A673 (cell line): ENCODE measurements around the gene GAGE10. TPM values are rescaled to one million over a fixed set of nuclear protein-coding genes. Genes with fewer than 3 reads are reported as not detected.
"Not testable (repeated sequence)": the region's sequence is repeated elsewhere in the genome, so short reads cannot be mapped to it uniquely, and the experiment has no call there.

Experiments
- BruUV-seq: library from RNA; stranded (reverse); fragments of 400-500 nt; replicated peaks from 2 replicates; lab custom pipeline; 2021; lab: Mats Ljungman, UMichigan
- CTCF ChIA-PET: fragments of 300-600 bp; sonication (Branson Sonifier 250); formaldehyde crosslinking; loops from one replicate; lab custom pipeline; 2022; ENCODE audit warnings: antibody characterized with exemption; lab: Charles Lee
- POLR2A ChIA-PET: fragments of 300-600 bp; sonication (Branson Sonifier 250); formaldehyde crosslinking; loops from one replicate; lab custom pipeline; 2022; ENCODE audit warnings: antibody characterized with exemption; ENCODE audit not compliant: low non-redundant PET; lab: Charles Lee
- DNase-seq: peaks from one replicate; pipeline ENCODE4 v3.0.0-alpha.2; 2015; ENCODE audit warnings: low spot score
- H3K27ac ChIP-seq: fragments of 200-600 bp; sonication (generic); 2 replicates; pipeline ENCODE4 v1.5.1; 2016; ENCODE audit warnings: mixed run types, low read depth, mild to moderate bottlenecking, mixed read lengths, antibody characterized with exemption, low read length; ENCODE audit not compliant: poor library complexity, severe bottlenecking
- H3K27me3 ChIP-seq: fragments of 200-600 bp; sonication (generic); replicated peaks from 2 replicates; pipeline ENCODE4 v1.6.1; 2017; ENCODE audit warnings: mixed run types, low read depth, mild to moderate bottlenecking, mixed read lengths, antibody characterized with exemption, low read length; ENCODE audit not compliant: insufficient read depth, poor library complexity
- H3K36me3 ChIP-seq: fragments of 200-600 bp; sonication (generic); 2 replicates; pipeline ENCODE4 v1.6.1; 2016; ENCODE audit warnings: mixed run types, mild to moderate bottlenecking, mixed read lengths, antibody characterized with exemption, low read length; ENCODE audit not compliant: insufficient read depth, poor library complexity, severe bottlenecking
- H3K4me1 ChIP-seq: fragments of 200-600 bp; sonication (generic); 2 replicates; pipeline ENCODE4 v1.6.1; 2017; ENCODE audit warnings: mixed run types, mild to moderate bottlenecking, mixed read lengths, antibody characterized with exemption, low read length; ENCODE audit not compliant: insufficient read depth, poor library complexity, severe bottlenecking
- H3K4me3 ChIP-seq: fragments of 200-600 bp; sonication (generic); 2 replicates; pipeline ENCODE4 v1.5.1; 2016; ENCODE audit warnings: low read depth, mixed run types, mild to moderate bottlenecking, mixed read lengths, low read length; ENCODE audit not compliant: poor library complexity, severe bottlenecking
- H3K9me3 ChIP-seq: fragments of 200-600 bp; sonication (generic); 2 replicates; pipeline ENCODE4 v1.6.1; 2016; ENCODE audit warnings: mixed run types, low read depth, mild to moderate bottlenecking, mixed read lengths, antibody characterized with exemption, low read length; ENCODE audit not compliant: poor library complexity, severe bottlenecking
- EZH2 ChIP-seq: fragments of 200-600 bp; sonication (generic); IDR thresholded peaks from 2 replicates; pipeline ENCODE4 v1.6.1; 2017; ENCODE audit warnings: borderline replicate concordance, low read depth, mild to moderate bottlenecking, mixed read lengths, antibody characterized with exemption, low read length; ENCODE audit not compliant: poor library complexity, severe bottlenecking
- intact Hi-C: fragments of 100-400 bp; cut with micrococcal nuclease; formaldehyde crosslinking; loops from one replicate; pipeline ENCODE4 v1.10.0; 2022; ENCODE audit not compliant: unreplicated experiment
- total RNA-seq: library from RNA; stranded (reverse); gene quantifications from 2 replicates; pipeline ENCODE4 v1.2.3, GENCODE V29; 2021
- TF ChIP-seq, protein P1 (sequence below): fragments of 300-800, 200-600 bp; sonication (generic); conservative IDR thresholded peaks from 2 replicates; pipeline ENCODE4 v1.5.1; 2017; ENCODE audit warnings: low read depth, mild to moderate bottlenecking, antibody characterized with exemption, low read length, moderate library complexity, mixed read lengths

GAGE10 gene
- total RNA-seq, 1 experiment from 2014 or later = not detected

DNA sequence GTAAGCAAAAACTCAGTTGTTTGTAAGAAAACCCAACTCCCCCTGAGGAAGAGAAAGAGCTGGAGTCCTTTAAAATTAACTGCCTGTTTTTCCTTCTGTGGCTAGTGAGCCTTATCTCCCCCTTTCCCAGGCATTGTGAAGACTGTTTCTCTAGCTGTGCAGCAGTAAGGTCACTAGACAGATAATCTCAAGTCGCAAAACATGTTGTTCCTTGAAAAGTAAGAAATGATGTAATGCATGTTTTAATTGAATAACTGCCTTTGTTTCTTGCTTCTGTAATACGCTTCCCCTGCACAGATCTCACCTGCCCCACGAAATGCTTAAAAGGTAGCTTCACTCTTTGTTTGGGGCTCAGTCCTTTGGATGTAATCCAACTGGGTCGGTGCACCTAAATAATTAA is 12.6 kb downstream of the GAGE10 start:
- ChIA-PET POLR2A (no interaction called here), CTCF (no interaction called here)
- no peak for DNase-seq
- H3K4me1 ChIP-seq = no peaks in the 10 kb centered on the region
- H3K9me3 ChIP-seq = no peaks in the 10 kb centered on the region
- BruUV-seq = no TSS peak
- no peak overlapping the region for H3K27ac ChIP-seq
- H3K36me3 ChIP-seq = no peaks in the 10 kb centered on the region
- intact Hi-C loops = no loop called here
- no peak overlapping the region for H3K4me3 ChIP-seq
- no peak for TF ChIP-seq EZH2
- TF ChIP-seq, protein P1, sequence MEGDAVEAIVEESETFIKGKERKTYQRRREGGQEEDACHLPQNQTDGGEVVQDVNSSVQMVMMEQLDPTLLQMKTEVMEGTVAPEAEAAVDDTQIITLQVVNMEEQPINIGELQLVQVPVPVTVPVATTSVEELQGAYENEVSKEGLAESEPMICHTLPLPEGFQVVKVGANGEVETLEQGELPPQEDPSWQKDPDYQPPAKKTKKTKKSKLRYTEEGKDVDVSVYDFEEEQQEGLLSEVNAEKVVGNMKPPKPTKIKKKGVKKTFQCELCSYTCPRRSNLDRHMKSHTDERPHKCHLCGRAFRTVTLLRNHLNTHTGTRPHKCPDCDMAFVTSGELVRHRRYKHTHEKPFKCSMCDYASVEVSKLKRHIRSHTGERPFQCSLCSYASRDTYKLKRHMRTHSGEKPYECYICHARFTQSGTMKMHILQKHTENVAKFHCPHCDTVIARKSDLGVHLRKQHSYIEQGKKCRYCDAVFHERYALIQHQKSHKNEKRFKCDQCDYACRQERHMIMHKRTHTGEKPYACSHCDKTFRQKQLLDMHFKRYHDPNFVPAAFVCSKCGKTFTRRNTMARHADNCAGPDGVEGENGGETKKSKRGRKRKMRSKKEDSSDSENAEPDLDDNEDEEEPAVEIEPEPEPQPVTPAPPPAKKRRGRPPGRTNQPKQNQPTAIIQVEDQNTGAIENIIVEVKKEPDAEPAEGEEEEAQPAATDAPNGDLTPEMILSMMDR = no peak
- H3K27me3 ChIP-seq = no peaks in the 10 kb centered on the region

DNA sequence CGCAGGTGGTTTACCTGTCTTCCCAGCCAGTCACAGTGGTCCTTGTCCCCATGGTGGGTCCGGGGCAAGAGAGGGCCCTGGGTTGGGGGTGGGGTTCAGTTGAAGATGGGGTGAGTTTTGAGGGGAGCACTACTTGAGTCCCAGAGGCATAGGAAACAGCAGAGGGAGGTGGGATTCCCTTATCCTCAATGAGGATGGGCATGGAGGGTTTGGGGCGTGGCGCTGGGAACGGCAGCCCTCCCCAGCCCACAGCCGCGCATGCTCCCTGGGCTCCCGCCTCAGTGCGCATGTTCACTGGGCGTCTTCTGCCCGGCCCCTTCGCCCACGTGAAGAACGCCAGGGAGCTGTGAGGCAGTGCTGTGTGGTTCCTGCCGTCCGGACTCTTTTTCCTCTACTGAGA is 18.3 kb downstream of the GAGE10 start, which contains the start of gene GAGE12J:
GAGE12J (plus strand) TSS at position 301 of the 400 bp plus-strand sequence. CDS start 1,157 bp downstream, outside the sequence.
- POLR2A ChIA-PET, H3K9me3 ChIP-seq, H3K27ac ChIP-seq, H3K4me1 ChIP-seq, DNase-seq, H3K27me3 ChIP-seq, BruUV-seq, H3K36me3 ChIP-seq, H3K4me3 ChIP-seq, CTCF ChIA-PET, intact Hi-C loops: not testable (repeated sequence)

DNA sequence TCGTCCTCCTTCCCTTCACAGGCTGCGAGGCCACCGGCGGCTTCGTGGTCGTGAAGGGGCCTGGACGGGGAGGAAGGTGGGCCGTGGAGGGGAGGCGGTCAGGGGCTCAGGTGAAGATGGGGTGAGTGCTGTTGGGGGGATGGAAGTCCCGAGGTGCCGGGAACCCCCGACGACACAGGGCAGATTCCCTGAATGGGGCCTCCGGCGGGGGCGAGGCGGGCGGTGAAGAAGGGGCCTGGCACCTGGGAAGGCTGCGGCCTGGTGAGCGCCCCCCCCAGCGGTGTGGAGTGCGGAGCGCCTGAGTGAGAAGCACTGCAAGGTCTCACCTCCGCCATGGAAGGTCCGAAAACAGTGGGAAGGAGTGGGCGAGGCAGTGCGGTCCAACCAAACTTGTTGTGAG is 18.8 kb downstream of the GAGE10 start:
- DNase-seq, intact Hi-C loops, H3K9me3 ChIP-seq, H3K27ac ChIP-seq, BruUV-seq, H3K4me1 ChIP-seq, CTCF ChIA-PET, POLR2A ChIA-PET, H3K27me3 ChIP-seq, H3K36me3 ChIP-seq, H3K4me3 ChIP-seq: not testable (repeated sequence)

DNA sequence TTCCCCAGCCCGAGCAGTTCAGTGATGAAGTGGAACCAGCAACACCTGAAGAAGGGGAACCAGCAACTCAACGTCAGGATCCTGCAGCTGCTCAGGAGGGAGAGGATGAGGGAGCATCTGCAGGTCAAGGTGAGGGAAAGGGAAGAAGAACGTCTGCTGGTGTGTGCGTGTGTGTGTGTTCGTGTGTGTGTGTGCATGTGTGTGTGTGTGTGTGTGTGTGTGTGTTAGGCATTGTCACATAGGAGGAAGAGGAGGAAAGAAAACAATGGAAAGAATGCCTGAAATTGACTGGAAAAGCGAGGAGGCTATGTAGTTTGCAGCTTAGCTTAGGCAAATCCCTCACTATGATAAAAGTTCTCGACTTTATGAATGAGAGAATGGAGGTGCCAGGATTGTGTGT is 20.3 kb downstream of the GAGE10 start:
- DNase-seq, BruUV-seq, intact Hi-C loops, H3K9me3 ChIP-seq, H3K4me3 ChIP-seq, CTCF ChIA-PET, H3K27ac ChIP-seq, H3K27me3 ChIP-seq, H3K36me3 ChIP-seq, POLR2A ChIA-PET, H3K4me1 ChIP-seq: not testable (repeated sequence)

DNA sequence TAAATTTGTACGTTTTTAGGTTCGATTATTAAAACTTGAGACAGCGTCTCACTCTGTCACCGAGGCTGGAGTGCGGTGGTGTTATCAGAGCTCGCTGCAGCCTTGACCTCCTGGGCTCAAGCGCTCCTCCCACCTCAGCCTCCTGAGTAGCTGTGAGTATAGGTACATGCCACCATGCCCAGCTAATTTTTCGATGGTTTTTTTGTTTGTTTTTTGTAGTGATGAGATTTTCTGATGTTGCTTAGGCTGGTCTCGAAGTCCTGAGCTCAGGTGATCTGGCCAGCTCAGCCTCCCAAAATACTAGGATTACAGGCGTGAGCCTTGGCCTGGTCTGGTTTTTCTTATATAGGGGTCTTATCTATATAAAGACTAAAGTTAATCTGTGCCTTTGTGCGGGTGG is 27.0 kb downstream of the GAGE10 start:
- BruUV-seq, H3K36me3 ChIP-seq, H3K4me1 ChIP-seq, intact Hi-C loops, CTCF ChIA-PET, H3K27ac ChIP-seq, POLR2A ChIA-PET, DNase-seq, H3K9me3 ChIP-seq, H3K27me3 ChIP-seq, H3K4me3 ChIP-seq: not testable (repeated sequence)

DNA sequence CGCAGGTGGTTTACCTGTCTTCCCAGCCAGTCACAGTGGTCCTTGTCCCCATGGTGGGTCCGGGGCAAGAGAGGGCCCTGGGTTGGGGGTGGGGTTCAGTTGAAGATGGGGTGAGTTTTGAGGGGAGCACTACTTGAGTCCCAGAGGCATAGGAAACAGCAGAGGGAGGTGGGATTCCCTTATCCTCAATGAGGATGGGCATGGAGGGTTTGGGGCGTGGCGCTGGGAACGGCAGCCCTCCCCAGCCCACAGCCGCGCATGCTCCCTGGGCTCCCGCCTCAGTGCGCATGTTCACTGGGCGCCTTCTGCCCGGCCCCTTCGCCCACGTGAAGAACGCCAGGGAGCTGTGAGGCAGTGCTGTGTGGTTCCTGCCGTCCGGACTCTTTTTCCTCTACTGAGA is 27.8 kb downstream of the GAGE10 start, which contains the start of gene GAGE13:
GAGE13 (plus strand) TSS at position 301 of the 400 bp plus-strand sequence. CDS start 1,156 bp downstream, outside the sequence.
- H3K9me3 ChIP-seq, DNase-seq, H3K27ac ChIP-seq, H3K27me3 ChIP-seq, BruUV-seq, CTCF ChIA-PET, H3K4me3 ChIP-seq, H3K36me3 ChIP-seq, POLR2A ChIA-PET, H3K4me1 ChIP-seq, intact Hi-C loops: not testable (repeated sequence)

DNA sequence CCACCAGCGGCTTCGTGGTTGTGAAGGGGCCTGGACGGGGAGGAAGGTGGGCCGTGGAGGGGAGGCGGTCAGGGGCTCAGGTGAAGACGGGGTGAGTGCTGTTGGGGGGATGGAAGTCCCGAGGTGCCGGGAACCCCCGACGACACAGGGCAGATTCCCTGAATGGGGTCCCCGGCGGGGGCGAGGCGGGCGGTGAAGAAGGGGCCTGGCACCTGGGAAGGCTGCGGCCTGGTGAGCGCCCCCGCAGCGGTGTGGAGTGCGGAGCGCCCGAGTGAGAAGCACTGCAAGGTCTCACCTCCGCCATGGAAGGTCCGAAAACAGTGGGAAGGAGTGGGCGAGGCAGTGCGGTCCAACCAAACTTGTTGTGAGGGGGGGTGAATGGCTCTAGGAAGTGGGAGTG is 28.4 kb downstream of the GAGE10 start:
- BruUV-seq, DNase-seq: not testable (repeated sequence)

More for the DNA sequence above, 28.4 kb downstream of the GAGE10 start:
- intact Hi-C loops, H3K27ac ChIP-seq, H3K36me3 ChIP-seq, H3K9me3 ChIP-seq, CTCF ChIA-PET, H3K4me3 ChIP-seq, H3K4me1 ChIP-seq, H3K27me3 ChIP-seq, POLR2A ChIA-PET: not testable (repeated sequence)
